ENCODE data around the gene LRRC70.

Gene LRRC70

GRCh38 chr5:62578540-62578939 is at the start of gene LRRC70:
Gene LRRC70 (plus strand): TSS chr5:62578819. CDS start chr5:62579439, 620 bp downstream.
- Histone ChIP-seq H3K27me3 (ENCODE audit: low read depth) (no peaks in the 10 kb centered on the region), H3K4me3 (no peak within 1 kb of the TSS), H3K9me3 (no peaks in the 10 kb centered on the region), H3K36me3 (replicated peaks) (no peaks in the 10 kb centered on the region), H3K4me1 (no peaks in the 10 kb centered on the region; the same call in 1 of the 2 replicates)
- DNase-seq (ENCODE audit: low spot score in 2 of 2) = no peak
- in situ Hi-C loops (cut with MboI; ENCODE audit: low sequenced_read_pairs) = no loop called here

GRCh38 chr5:62533597-62533996 is 45.0 kb upstream of the LRRC70 start:
- DNase-seq (ENCODE audit: low spot score in 2 of 2) = no peak
- Histone ChIP-seq H3K27me3 (ENCODE audit: low read depth) (no peaks in the 10 kb centered on the region), H3K4me1 (no peaks in the 10 kb centered on the region), H3K36me3 (replicated peaks) (peaks cover 5% of the 10 kb centered on the region), H3K9me3 (no peaks in the 10 kb centered on the region), H3K4me3 (no peak overlapping the region)
- in situ Hi-C loops (cut with MboI; ENCODE audit: low sequenced_read_pairs) = no loop called here

GRCh38 chr5:62534461-62535236 is 44.0 kb upstream of the LRRC70 start:
- no peaks in the 10 kb centered on the region for H3K27me3 ChIP-seq (ENCODE audit: low read depth)
- peaks cover 5% of the 10 kb centered on the region for H3K36me3 ChIP-seq (replicated peaks)
- DNase-seq (ENCODE audit: low spot score in 2 of 2) = no peak
- in situ Hi-C loops (cut with MboI; ENCODE audit: low sequenced_read_pairs) = no loop called here
- H3K4me3 ChIP-seq = no peak overlapping the region
- no peaks in the 10 kb centered on the region for H3K9me3 ChIP-seq
- H3K4me1 ChIP-seq = no peaks in the 10 kb centered on the region

GRCh38 chr5:62536232-62536631 is 42.4 kb upstream of the LRRC70 start:
- H3K27me3 ChIP-seq (ENCODE audit: low read depth) = no peaks in the 10 kb centered on the region
- in situ Hi-C loops (cut with MboI; ENCODE audit: low sequenced_read_pairs) = no loop called here
- no peak for DNase-seq (ENCODE audit: low spot score in 2 of 2)
- no peaks in the 10 kb centered on the region for H3K4me1 ChIP-seq
- H3K4me3 ChIP-seq = no peak overlapping the region
- H3K9me3 ChIP-seq = no peaks in the 10 kb centered on the region
- H3K36me3 ChIP-seq (replicated peaks) = no peaks in the 10 kb centered on the region; the same call in 1 of the 2 replicates

GRCh38 chr5:62536783-62537182 is 41.8 kb upstream of the LRRC70 start:
- no peaks in the 10 kb centered on the region for H3K9me3 ChIP-seq
- in situ Hi-C loops (cut with MboI; ENCODE audit: low sequenced_read_pairs) = no loop called here
- no peaks in the 10 kb centered on the region for H3K36me3 ChIP-seq (replicated peaks)
- H3K27me3 ChIP-seq (ENCODE audit: low read depth) = no peaks in the 10 kb centered on the region
- H3K4me1 ChIP-seq = no peaks in the 10 kb centered on the region
- H3K4me3 ChIP-seq = no peak overlapping the region
- DNase-seq (ENCODE audit: low spot score in 2 of 2) = no peak

GRCh38 chr5:62538017-62538942 is 40.3 kb upstream of the LRRC70 start:
- Histone ChIP-seq H3K4me1 (no peaks in the 10 kb centered on the region), H3K4me3 (no peak overlapping the region), H3K27me3 (ENCODE audit: low read depth) (no peaks in the 10 kb centered on the region), H3K36me3 (replicated peaks) (no peaks in the 10 kb centered on the region), H3K9me3 (no peaks in the 10 kb centered on the region)
- in situ Hi-C loops (cut with MboI; ENCODE audit: low sequenced_read_pairs) = no loop called here
- no peak for DNase-seq (ENCODE audit: low spot score in 2 of 2)

GRCh38 chr5:62542720-62543119 is 35.9 kb upstream of the LRRC70 start:
- Histone ChIP-seq H3K36me3 (replicated peaks) (0 out of 2 replicates have a peak, but pooled peaks cover 5% of the 10 kb centered on the region), H3K9me3 (no peaks in the 10 kb centered on the region), H3K4me1 (no peaks in the 10 kb centered on the region), H3K27me3 (ENCODE audit: low read depth) (no peaks in the 10 kb centered on the region), H3K4me3 (no peak overlapping the region)
- DNase-seq (ENCODE audit: low spot score in 2 of 2) = no peak
- in situ Hi-C loops (cut with MboI; ENCODE audit: low sequenced_read_pairs) = no loop called here

- in situ Hi-C loops (cut with MboI; ENCODE audit: low sequenced_read_pairs) = no loop called here
- Histone ChIP-seq H3K27me3 (ENCODE audit: low read depth) (no peaks in the 10 kb centered on the region), H3K4me1 (no peaks in the 10 kb centered on the region), H3K4me3 (no peak overlapping the region), H3K9me3 (no peaks in the 10 kb centered on the region), H3K36me3 (replicated peaks) (0 out of 2 replicates have a peak, but pooled peaks cover 7% of the 10 kb centered on the region)
- DNase-seq (ENCODE audit: low spot score in 2 of 2) = no peak
Observed at GRCh38 chr5:62547945-62548630, 30.5 kb upstream of the LRRC70 start.

- H3K9me3 ChIP-seq = no peaks in the 10 kb centered on the region
- no peaks in the 10 kb centered on the region for H3K27me3 ChIP-seq (ENCODE audit: low read depth)
- DNase-seq (ENCODE audit: low spot score in 2 of 2) = no peak
- no peaks in the 10 kb centered on the region for H3K4me1 ChIP-seq
- 0 out of 2 replicates have a peak, but pooled peaks cover 7% of the 10 kb centered on the region for H3K36me3 ChIP-seq (replicated peaks)
- in situ Hi-C loops (cut with MboI; ENCODE audit: low sequenced_read_pairs) = no loop called here
- no peak overlapping the region for H3K4me3 ChIP-seq
Observed at GRCh38 chr5:62550103-62550502, 28.5 kb upstream of the LRRC70 start.

GRCh38 chr5:62555930-62556329 is 22.7 kb upstream of the LRRC70 start:
- H3K36me3 ChIP-seq (replicated peaks) = 0 out of 2 replicates have a peak, but pooled peaks cover 8% of the 10 kb centered on the region

GRCh38 chr5:62558941-62559340 is 19.7 kb upstream of the LRRC70 start:
- Histone ChIP-seq H3K9me3 (no peaks in the 10 kb centered on the region), H3K4me1 (peaks cover 10% of the 10 kb centered on the region), H3K36me3 (replicated peaks) (peaks cover 9% of the 10 kb centered on the region; the same call in 1 of the 2 replicates), H3K4me3 (no peak overlapping the region), H3K27me3 (ENCODE audit: low read depth) (no peaks in the 10 kb centered on the region)
- DNase-seq (ENCODE audit: low spot score in 2 of 2) = no peak
- in situ Hi-C loops (cut with MboI; ENCODE audit: low sequenced_read_pairs) = no loop called here

More at GRCh38 chr5:62555930-62556329, 22.7 kb upstream of the LRRC70 start:
- no peaks in the 10 kb centered on the region for H3K27me3 ChIP-seq (ENCODE audit: low read depth)
- no peak for DNase-seq (ENCODE audit: low spot score in 2 of 2)
- H3K9me3 ChIP-seq = no peaks in the 10 kb centered on the region
- no peaks in the 10 kb centered on the region for H3K4me1 ChIP-seq
- H3K4me3 ChIP-seq = no peak overlapping the region
- in situ Hi-C loops (cut with MboI; ENCODE audit: low sequenced_read_pairs) = no loop called here

- no peaks in the 10 kb centered on the region for H3K9me3 ChIP-seq
- H3K36me3 ChIP-seq (replicated peaks) = peaks cover 5% of the 10 kb centered on the region; the same call in 1 of the 2 replicates
- H3K4me3 ChIP-seq = no peak overlapping the region
- peaks cover 10% of the 10 kb centered on the region for H3K4me1 ChIP-seq
- H3K27me3 ChIP-seq (ENCODE audit: low read depth) = no peaks in the 10 kb centered on the region
- in situ Hi-C loops (cut with MboI; ENCODE audit: low sequenced_read_pairs) = no loop called here
- no peak for DNase-seq (ENCODE audit: low spot score in 2 of 2)
Observed at GRCh38 chr5:62560786-62561185, 17.8 kb upstream of the LRRC70 start.

- DNase-seq (ENCODE audit: low spot score in 2 of 2) = no peak
- no peaks in the 10 kb centered on the region for H3K27me3 ChIP-seq (ENCODE audit: low read depth)
- H3K9me3 ChIP-seq = no peaks in the 10 kb centered on the region; the same call in 1 of the 2 replicates
- peaks cover 10% of the 10 kb centered on the region for H3K4me1 ChIP-seq
- in situ Hi-C loops (cut with MboI; ENCODE audit: low sequenced_read_pairs) = no loop called here
- H3K4me3 ChIP-seq = no peak overlapping the region
- H3K36me3 ChIP-seq (replicated peaks) = peaks cover 5% of the 10 kb centered on the region; the same call in 1 of the 2 replicates
Observed at GRCh38 chr5:62561896-62562295, 16.7 kb upstream of the LRRC70 start.
